Cardiac muscle cell (in vitro differentiated cells and primary cell): ENCODE results near the gene MLXIPL. TPM values are rescaled to one million over a fixed set of nuclear protein-coding genes. Genes with fewer than 3 reads are reported as not detected.
A peak's percentile ranks its signal among the peaks of the same experiment; 100 is the strongest.
"Not testable (repeated sequence)": the region's sequence is repeated elsewhere in the genome, so short reads cannot be mapped to it uniquely, and the experiment has no call there.

Experiments
- DNase-seq, 2 donors: peaks; one replicate each; pipeline versions ENCODE4 v3.0.0 to v3.0.0-alpha.2; 2010 to 2017; ENCODE audit warnings: low read depth in 1 of 2, low spot score in 1 of 2
- H3K27ac ChIP-seq: fragments of 200-600 bp; sonication (generic); 2 replicates; pipeline ENCODE4 v1.5.1; 2016
- H3K27me3 ChIP-seq: fragments of 200-600 bp; sonication (generic); 2 replicates; pipeline ENCODE4 v1.6.0; 2016; ENCODE audit warnings: control low read depth
- H3K36me3 ChIP-seq: fragments of 200-600 bp; sonication (generic); 2 replicates; pipeline ENCODE4 v1.5.1; 2016; ENCODE audit warnings: control low read depth
- H3K4me1 ChIP-seq: fragments of 200-600 bp; sonication (generic); 2 replicates; pipeline ENCODE4 v1.8.1; 2017; ENCODE audit warnings: low read depth, mild to moderate bottlenecking, mixed run types
- H3K4me3 ChIP-seq: fragments of 200-600 bp; sonication (generic); 2 replicates; pipeline ENCODE4 v1.5.1; 2016; ENCODE audit warnings: mild to moderate bottlenecking
- H3K9me3 ChIP-seq: fragments of 200-600 bp; sonication (generic); 2 replicates; pipeline ENCODE4 v1.5.1; 2017; ENCODE audit warnings: low read depth, mild to moderate bottlenecking, control low read depth
- polyA plus RNA-seq: library from polyadenylated mRNA; unstranded; fragments of >200 nt; fragmentation: Nextera tagmentation; extraction: Ambion mirVana; gene quantifications from 2 replicates; pipeline ENCODE4 v1.2.1, GENCODE V29; 2016
- total RNA-seq: library from RNA; depleted of rRNA; stranded (reverse); fragments of >200 nt; gene quantifications from 2 replicates; pipeline ENCODE4 v1.2.3, GENCODE V29; 2016
- TF ChIP-seq, protein P1 (sequence below): IDR thresholded peaks from 2 replicates; pipeline ENCODE4 v1.5.1; 2012; ENCODE audit warnings: low read depth, mild to moderate bottlenecking, low read length

MLXIPL gene
- total and polyA plus RNA-seq, 2 experiments from 2014 or later = 1.2 to 1.8 TPM

DNA sequence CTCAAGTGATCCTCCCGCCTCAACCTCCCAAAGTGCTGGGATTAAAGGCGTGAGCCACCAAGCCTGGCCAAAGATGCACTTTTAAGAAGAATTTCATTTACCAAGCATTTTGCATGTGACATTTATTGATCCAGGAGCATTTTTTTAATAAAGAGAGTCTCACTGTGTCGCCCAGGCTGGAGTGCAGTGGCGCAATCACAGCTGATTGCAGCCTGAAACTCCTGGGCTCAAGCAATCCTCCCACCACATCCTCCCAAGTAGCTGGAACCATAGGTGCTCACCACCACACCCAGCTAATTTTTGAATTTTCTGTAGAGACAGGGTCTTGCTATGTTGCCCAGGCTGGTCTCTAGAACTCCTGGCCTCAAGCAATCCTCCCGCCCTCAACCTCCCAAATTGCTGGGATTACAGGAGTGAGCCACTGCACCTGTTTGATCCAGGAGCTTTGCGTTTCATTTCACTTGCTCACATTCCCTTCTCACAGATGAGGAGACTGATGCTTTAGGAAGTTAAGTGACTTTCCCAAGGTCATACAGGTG is 41.6 kb downstream of the MLXIPL start:
- Histone ChIP-seq H3K9me3 (no peaks in the 10 kb centered on the region), H3K27ac (no peak overlapping the region), H3K27me3 (no peaks in the 10 kb centered on the region), H3K36me3 (no peaks in the 10 kb centered on the region), H3K4me3 (no peak overlapping the region), H3K4me1 (no peaks in the 10 kb centered on the region)
- DNase-seq = no peak
- TF ChIP-seq, protein P1, sequence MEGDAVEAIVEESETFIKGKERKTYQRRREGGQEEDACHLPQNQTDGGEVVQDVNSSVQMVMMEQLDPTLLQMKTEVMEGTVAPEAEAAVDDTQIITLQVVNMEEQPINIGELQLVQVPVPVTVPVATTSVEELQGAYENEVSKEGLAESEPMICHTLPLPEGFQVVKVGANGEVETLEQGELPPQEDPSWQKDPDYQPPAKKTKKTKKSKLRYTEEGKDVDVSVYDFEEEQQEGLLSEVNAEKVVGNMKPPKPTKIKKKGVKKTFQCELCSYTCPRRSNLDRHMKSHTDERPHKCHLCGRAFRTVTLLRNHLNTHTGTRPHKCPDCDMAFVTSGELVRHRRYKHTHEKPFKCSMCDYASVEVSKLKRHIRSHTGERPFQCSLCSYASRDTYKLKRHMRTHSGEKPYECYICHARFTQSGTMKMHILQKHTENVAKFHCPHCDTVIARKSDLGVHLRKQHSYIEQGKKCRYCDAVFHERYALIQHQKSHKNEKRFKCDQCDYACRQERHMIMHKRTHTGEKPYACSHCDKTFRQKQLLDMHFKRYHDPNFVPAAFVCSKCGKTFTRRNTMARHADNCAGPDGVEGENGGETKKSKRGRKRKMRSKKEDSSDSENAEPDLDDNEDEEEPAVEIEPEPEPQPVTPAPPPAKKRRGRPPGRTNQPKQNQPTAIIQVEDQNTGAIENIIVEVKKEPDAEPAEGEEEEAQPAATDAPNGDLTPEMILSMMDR = no peak

DNA sequence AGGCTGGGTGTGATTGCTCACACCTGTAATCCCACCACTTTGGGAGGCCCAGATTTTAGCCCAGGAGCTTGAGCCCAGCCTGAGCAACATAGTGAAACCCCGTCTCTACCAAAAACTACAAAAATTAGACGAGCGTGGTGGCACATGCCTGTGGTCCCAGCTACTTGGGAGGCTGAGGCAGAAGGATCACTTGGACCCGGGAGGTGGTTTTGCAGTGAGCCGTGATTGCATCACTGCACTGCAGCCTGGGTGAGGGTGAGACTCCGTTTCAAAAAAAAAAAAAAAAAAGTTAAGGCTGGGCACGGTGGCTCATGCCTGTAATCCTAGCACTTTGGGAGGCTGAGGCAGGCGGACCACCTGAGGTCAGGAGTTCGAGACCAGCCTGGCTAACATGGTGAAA is 43.3 kb downstream of the MLXIPL start:
- DNase-seq, H3K4me1 ChIP-seq, H3K9me3 ChIP-seq, H3K27ac ChIP-seq, H3K27me3 ChIP-seq, H3K36me3 ChIP-seq, H3K4me3 ChIP-seq: not testable (repeated sequence)

DNA sequence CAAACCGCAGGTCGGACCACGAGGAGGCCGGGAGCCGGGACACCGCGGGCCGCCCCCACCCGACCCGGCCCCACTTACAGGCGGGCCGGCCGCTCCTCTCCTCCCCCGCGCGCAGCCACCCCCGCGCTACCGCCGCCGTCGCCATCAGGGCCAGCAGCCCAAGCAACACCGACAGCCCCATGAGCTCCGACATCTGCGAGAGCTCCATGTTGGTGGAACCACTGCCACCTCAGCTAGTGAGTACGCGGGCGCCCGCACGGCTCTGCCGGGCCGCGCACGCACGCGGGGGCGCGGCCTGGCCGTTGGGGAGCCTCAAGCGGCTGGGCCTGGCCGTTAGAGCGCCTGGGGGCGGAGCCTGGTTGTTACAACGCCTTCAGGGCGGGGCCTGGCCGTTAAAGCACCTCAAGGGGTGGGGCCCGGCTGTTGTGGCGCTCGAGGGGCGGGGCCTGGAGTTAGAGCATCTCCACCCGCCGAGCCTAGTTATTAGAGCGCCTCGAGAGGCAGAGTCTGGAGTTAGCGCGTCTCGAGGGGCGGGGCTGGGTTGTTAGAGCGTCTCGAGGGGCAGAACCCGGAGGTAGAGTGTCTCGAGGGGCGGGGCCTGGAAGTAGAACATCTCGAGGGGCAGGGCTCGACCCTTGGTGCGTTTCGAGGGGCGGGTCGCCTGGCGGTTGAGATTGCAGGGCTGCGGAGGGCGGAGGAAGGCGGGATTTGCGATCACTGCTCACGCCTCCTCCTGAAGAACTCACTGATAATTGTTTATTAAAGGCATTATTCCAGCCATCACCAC is 45.8 kb downstream of the MLXIPL start, which contains the start of gene TBL2:
TBL2 (minus strand) TSS at position 238 of the 787 bp plus-strand sequence; CDS start at position 208, 30 bp downstream.
- H3K27ac ChIP-seq = peak within 1 kb of the TSS; percentile 91
- H3K4me3 ChIP-seq = peak within 1 kb of the TSS; percentile 88
- H3K27me3 ChIP-seq = no peaks in the 10 kb centered on the region
- H3K36me3 ChIP-seq = peaks cover 10% of the 10 kb centered on the region
- H3K4me1 ChIP-seq = peaks cover 11% of the 10 kb centered on the region
- TF ChIP-seq, protein P1 = peak; percentile 13
- peak; percentile 99 to 100 for DNase-seq
- H3K9me3 ChIP-seq = no peaks in the 10 kb centered on the region

DNA sequence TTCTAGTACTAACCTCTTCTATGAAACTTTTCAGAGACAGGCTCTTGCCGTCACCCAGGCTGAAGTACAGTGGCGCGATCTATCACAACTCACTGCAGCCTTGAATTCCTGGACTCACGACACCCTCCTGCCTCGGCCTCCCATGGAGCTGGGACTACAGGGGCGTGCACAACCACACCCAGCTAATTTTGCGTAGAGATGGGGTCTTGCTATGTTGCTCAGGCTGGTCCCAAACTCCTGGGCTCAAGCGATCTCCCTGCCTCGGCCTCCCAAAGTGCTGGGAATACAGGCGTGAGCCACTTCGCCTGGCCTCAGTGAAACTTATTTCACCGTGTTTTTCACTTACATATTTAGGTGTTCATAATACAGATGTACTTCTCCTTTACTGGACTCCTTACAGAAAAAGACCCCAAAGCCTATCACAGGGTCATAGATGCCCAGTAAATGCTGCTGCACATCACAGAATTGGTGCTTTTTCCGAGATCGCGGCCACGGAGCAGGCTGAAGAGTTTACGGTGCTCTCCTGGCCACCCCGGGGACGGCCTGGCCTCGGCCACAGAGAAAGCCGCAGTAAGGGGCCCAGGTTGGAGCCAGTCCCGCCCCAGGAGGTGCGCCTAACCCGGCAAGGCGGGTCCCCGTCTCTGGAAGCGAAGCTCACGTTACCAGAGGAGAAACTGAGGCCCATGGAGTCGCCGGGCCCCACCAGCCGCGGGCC is 46.5 kb downstream of the MLXIPL start:
- H3K9me3 ChIP-seq = no peaks in the 10 kb centered on the region
- peak in 1 of 2 donors; percentile 28 for DNase-seq
- H3K36me3 ChIP-seq = peaks cover 18% of the 10 kb centered on the region
- H3K27me3 ChIP-seq = no peaks in the 10 kb centered on the region
- TF ChIP-seq, protein P1 = no peak
- peak overlapping the region; percentile 88 for H3K4me3 ChIP-seq
- H3K27ac ChIP-seq = peak overlapping the region; percentile 91
- peaks cover 14% of the 10 kb centered on the region for H3K4me1 ChIP-seq

DNA sequence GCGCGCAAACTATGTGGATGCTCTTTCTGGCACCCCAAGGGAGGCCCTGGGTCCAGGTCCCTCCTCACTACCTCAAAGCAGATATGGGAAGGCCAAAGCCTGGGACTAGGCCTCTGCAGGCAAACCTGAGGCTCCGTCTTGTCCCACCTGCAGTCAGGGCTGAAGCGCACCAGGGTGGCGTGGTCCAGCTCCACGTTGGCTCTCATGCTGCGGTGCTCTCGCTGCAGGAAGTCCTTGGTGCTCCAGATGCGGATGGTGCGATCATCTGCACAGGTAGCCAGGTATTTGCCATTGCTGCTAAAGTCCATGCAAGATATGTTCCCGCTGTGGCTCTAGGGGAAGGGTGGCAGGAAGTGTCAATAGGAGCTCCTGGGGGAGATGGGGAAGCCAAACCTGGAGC is 50.5 kb downstream of the MLXIPL start:
- H3K4me1 ChIP-seq = peaks cover 18% of the 10 kb centered on the region
- H3K4me3 ChIP-seq = no peak overlapping the region
- H3K36me3 ChIP-seq = peaks cover 44% of the 10 kb centered on the region
- H3K27me3 ChIP-seq = no peaks in the 10 kb centered on the region
- H3K27ac ChIP-seq = peak overlapping the region; percentile 79
- H3K9me3 ChIP-seq = no peaks in the 10 kb centered on the region
- TF ChIP-seq, protein P1 = no peak
- DNase-seq = no peak
